Muscle layer of colon (tissue), 2 donors: ENCODE results near the gene GRIK3.

Experiments
- H3K27ac ChIP-seq: one replicate; pipeline ENCODE4 v1.7.0; 2013; ENCODE audit warnings: low read depth, mild to moderate bottlenecking, low read length, moderate library complexity
- H3K27me3 ChIP-seq, 2 donors: one replicate each; pipeline ENCODE4 v1.7.0; 2013; ENCODE audit warnings: low read length in 2 of 2, mild to moderate bottlenecking in 2 of 2; ENCODE audit not compliant: insufficient read depth in 2 of 2, control insufficient read depth in 1 of 2
- H3K36me3 ChIP-seq: one replicate; pipeline ENCODE4 v1.7.0; 2013; ENCODE audit warnings: mild to moderate bottlenecking, low read length; ENCODE audit not compliant: insufficient read depth
- H3K4me1 ChIP-seq: one replicate; pipeline ENCODE4 v1.7.0; 2013; ENCODE audit warnings: mild to moderate bottlenecking, low read length; ENCODE audit not compliant: insufficient read depth
- H3K4me3 ChIP-seq, 2 donors: one replicate each; pipeline ENCODE4 v1.7.0; 2013; ENCODE audit warnings: low read length in 2 of 2, low read depth in 1 of 2, mild to moderate bottlenecking in 1 of 2, moderate library complexity in 1 of 2
- H3K9ac ChIP-seq: one replicate; pipeline ENCODE4 v1.7.0; 2013; ENCODE audit warnings: low read length
- H3K9me3 ChIP-seq: one replicate; pipeline ENCODE4 v1.7.0; 2013; ENCODE audit warnings: mild to moderate bottlenecking, low read length
- donor health status: abdominal sarcoma.
- donor health status: Adenocarcinoma of cecum.

Gene GRIK3

GRCh38 chr1:36855699-36856494, 178.4 kb downstream of the GRIK3 start:
- Histone ChIP-seq H3K36me3 (no peaks in the 10 kb centered on the region), H3K27ac (no peak overlapping the region), H3K9me3 (no peaks in the 10 kb centered on the region), H3K4me1 (no peaks in the 10 kb centered on the region), H3K27me3 (peaks cover 0 to 47% of the 10 kb centered on the region in 2 donors), H3K4me3 (no peak overlapping the region), H3K9ac (no peak overlapping the region)

- no peak overlapping the region for H3K9ac ChIP-seq
- no peaks in the 10 kb centered on the region for H3K36me3 ChIP-seq
- H3K27ac ChIP-seq = no peak overlapping the region
- H3K9me3 ChIP-seq = no peaks in the 10 kb centered on the region
- no peaks in the 10 kb centered on the region for H3K4me1 ChIP-seq
- H3K27me3 ChIP-seq = peaks cover 0 to 53% of the 10 kb centered on the region in 2 donors
- no peak overlapping the region for H3K4me3 ChIP-seq
Measured at GRCh38 chr1:36853638-36854037, 180.7 kb downstream of the GRIK3 start.

- H3K4me1 ChIP-seq = no peaks in the 10 kb centered on the region
- no peak overlapping the region for H3K4me3 ChIP-seq
- no peaks in the 10 kb centered on the region for H3K36me3 ChIP-seq
- H3K27me3 ChIP-seq = peaks cover 0 to 47% of the 10 kb centered on the region in 2 donors
- H3K9ac ChIP-seq = no peak overlapping the region
- no peak overlapping the region for H3K27ac ChIP-seq
- no peaks in the 10 kb centered on the region for H3K9me3 ChIP-seq
Measured at GRCh38 chr1:36852586-36852985, 181.7 kb downstream of the GRIK3 start.

- Histone ChIP-seq H3K27me3 (peaks cover 0 to 46% of the 10 kb centered on the region in 2 donors), H3K9me3 (no peaks in the 10 kb centered on the region), H3K27ac (no peak overlapping the region), H3K4me3 (no peak overlapping the region), H3K36me3 (no peaks in the 10 kb centered on the region), H3K9ac (no peak overlapping the region), H3K4me1 (no peaks in the 10 kb centered on the region)
Measured at GRCh38 chr1:36851595-36851994, 182.7 kb downstream of the GRIK3 start.

- H3K9me3 ChIP-seq = no peaks in the 10 kb centered on the region
- no peak overlapping the region for H3K4me3 ChIP-seq
- no peaks in the 10 kb centered on the region for H3K36me3 ChIP-seq
- peaks cover 0 to 43% of the 10 kb centered on the region in 2 donors for H3K27me3 ChIP-seq
- no peaks in the 10 kb centered on the region for H3K4me1 ChIP-seq
- H3K27ac ChIP-seq = no peak overlapping the region
- H3K9ac ChIP-seq = no peak overlapping the region
Measured at GRCh38 chr1:36851087-36851486, 183.2 kb downstream of the GRIK3 start.

DNA sequence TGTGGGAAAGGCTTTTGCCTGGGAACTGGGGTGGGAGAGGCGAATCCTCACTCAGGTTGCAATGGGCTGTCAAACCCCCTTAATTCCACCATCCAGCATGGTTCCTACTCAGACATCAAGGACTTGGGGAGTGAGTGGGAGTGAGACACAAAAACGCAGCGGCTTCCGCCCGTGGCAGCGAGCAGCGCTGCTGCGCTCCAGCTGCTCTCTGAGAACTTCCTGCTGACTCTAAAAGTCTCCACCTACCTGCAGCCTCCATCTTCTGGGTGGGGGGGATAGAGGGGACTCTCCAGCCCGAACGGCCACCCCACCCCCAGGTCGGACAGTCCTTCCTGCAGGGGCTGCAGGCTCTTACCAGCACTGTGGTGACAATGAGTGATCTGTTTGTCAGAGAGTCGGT, 184.4 kb downstream of the GRIK3 start:
- H3K9ac ChIP-seq = no peak overlapping the region
- H3K36me3 ChIP-seq = no peaks in the 10 kb centered on the region
- no peak overlapping the region for H3K4me3 ChIP-seq
- peaks cover 0 to 32% of the 10 kb centered on the region in 2 donors for H3K27me3 ChIP-seq
- no peak overlapping the region for H3K27ac ChIP-seq
- H3K9me3 ChIP-seq = no peaks in the 10 kb centered on the region
- no peaks in the 10 kb centered on the region for H3K4me1 ChIP-seq

GRCh38 chr1:36847761-36848160, 186.6 kb downstream of the GRIK3 start:
- Histone ChIP-seq H3K27ac (no peak overlapping the region), H3K36me3 (no peaks in the 10 kb centered on the region), H3K4me1 (no peaks in the 10 kb centered on the region), H3K9me3 (no peaks in the 10 kb centered on the region), H3K9ac (no peak overlapping the region), H3K27me3 (peaks cover 0 to 14% of the 10 kb centered on the region in 2 donors), H3K4me3 (no peak overlapping the region)

GRCh38 chr1:36847186-36847585, 187.1 kb downstream of the GRIK3 start:
- H3K36me3 ChIP-seq = no peaks in the 10 kb centered on the region
- H3K9me3 ChIP-seq = no peaks in the 10 kb centered on the region
- peaks cover 0 to 14% of the 10 kb centered on the region in 2 donors for H3K27me3 ChIP-seq
- no peak overlapping the region for H3K27ac ChIP-seq
- no peak overlapping the region for H3K9ac ChIP-seq
- no peaks in the 10 kb centered on the region for H3K4me1 ChIP-seq
- H3K4me3 ChIP-seq = no peak overlapping the region

DNA sequence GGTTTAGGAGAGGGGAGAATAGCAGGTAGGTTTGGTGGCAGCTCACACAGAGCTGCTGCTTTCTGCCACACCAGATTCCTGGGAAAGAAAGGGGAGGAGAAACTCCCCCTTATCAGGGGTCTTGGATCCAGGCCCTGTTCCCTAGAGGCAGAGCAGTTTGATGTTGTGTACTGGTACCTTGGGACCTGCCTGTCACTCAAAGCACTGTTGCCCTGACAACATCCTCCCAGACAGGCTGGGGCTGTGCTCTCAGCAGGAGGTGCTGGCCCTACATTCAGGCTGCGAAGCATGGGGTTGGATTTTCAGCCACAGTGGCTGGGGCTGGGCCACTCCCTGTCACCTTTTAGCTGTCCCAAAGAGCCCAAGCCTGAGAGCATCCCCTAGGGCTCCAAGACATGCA, 188.0 kb downstream of the GRIK3 start:
- no peaks in the 10 kb centered on the region for H3K9me3 ChIP-seq
- no peak overlapping the region for H3K9ac ChIP-seq
- no peaks in the 10 kb centered on the region for H3K36me3 ChIP-seq
- no peak overlapping the region for H3K4me3 ChIP-seq
- H3K4me1 ChIP-seq = no peaks in the 10 kb centered on the region
- H3K27me3 ChIP-seq = peaks cover 0 to 12% of the 10 kb centered on the region in 2 donors
- H3K27ac ChIP-seq = no peak overlapping the region

DNA sequence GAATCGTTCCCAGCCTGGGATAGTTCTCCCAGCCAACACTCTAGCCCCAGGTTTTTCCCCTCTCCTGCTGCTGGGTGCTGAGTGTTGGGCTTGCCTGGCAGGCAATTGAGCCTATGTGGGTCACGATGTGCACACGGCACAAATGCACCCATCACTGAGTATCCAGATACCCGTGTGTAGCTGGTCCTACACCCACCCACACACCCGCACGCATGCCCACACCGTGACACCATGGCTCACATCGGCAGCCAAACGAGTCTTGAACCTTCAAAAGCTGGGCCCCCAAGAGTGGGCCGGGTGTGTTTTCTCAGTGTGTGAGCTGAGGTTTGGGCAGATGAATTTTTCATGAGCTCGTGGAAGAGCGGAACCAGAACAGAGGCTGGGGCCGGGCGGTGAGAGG, 188.5 kb downstream of the GRIK3 start:
- H3K4me3 ChIP-seq = no peak overlapping the region
- H3K27me3 ChIP-seq = peaks cover 0 to 10% of the 10 kb centered on the region in 2 donors
- no peak overlapping the region for H3K9ac ChIP-seq
- no peaks in the 10 kb centered on the region for H3K4me1 ChIP-seq
- H3K36me3 ChIP-seq = no peaks in the 10 kb centered on the region
- no peaks in the 10 kb centered on the region for H3K9me3 ChIP-seq
- no peak overlapping the region for H3K27ac ChIP-seq

DNA sequence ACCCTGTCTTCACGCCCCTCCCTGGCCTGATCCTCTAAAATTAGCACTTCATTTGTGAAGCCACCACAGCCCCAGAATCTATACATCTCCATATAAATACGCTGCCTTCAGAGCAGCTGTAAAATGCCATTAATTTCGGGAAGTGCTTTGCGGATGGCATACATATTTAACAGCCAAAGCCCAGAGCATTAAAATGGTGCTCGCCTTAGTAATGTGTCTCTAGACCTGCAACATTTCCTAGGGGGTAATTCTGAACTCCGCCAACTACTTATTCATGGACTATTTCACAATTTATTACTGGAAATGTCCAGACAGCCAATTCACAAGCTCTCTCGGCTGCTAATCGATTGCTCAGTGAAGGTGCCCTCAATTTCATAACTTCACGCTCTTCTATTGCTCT, 189.4 kb downstream of the GRIK3 start:
- H3K9me3 ChIP-seq = no peaks in the 10 kb centered on the region
- peaks cover 0 to 4% of the 10 kb centered on the region in 2 donors for H3K27me3 ChIP-seq
- no peaks in the 10 kb centered on the region for H3K4me1 ChIP-seq
- H3K27ac ChIP-seq = no peak overlapping the region
- no peak overlapping the region for H3K4me3 ChIP-seq
- H3K9ac ChIP-seq = no peak overlapping the region
- H3K36me3 ChIP-seq = no peaks in the 10 kb centered on the region
